ENCODE results near the gene DCLRE1B. TPM values are rescaled to one million over a fixed set of nuclear protein-coding genes. Genes with fewer than 3 reads are reported as not detected.

Gene DCLRE1B
- total RNA-seq (5.6 and 6.3 TPM in 2 replicates), polyA plus RNA-seq (3.4 and 5.5 TPM in 2 replicates)

DNA sequence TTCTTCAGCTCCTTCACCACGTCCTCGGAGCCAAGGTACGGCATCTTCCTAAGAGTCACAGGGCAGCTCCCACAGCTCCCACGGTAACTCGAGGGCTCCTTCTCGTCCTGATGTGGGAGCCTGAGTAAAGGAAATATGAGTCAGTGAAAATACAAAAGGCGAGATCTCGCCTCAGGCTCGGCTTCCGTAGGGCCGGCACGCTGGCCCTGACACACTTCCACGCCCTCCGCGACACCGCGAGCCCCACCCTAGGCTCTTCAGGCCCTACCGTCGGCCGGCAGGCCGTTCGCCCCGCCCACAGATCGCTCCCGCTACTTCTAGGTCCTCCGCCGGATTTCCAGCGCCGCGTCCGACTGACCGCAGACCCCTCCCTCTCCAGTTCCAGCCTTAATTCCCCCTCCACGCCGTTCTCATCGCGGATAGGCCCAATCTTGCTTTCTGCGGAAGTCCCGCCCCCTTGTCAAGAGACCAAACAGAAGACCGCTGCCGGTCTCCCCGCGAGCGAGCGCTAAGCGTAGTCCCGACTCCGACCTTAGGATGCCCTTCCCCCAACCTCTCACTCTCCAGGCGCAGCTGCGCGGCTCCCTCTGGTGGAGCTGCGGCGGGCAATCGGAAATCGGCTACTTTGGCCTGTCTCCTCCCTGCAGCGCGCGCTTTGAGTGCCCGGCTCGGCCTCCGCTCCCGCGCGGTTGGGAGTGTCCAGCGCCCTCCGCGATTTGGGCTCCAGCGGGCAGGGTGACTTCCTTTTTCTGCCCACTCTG lies at the start of gene DCLRE1B, which contains the start of gene AP4B1:
Gene DCLRE1B (plus strand): TSS at position 653 of the 761 bp plus-strand sequence. CDS start 261 bp downstream, outside the sequence.
Gene AP4B1 (minus strand): TSS at position 126 of the 761 bp plus-strand sequence. CDS start 82 bp downstream, at position 44.
- Histone ChIP-seq H3K9me3 (ENCODE audit: low read depth) (no peaks in the 10 kb centered on the region), H3K27ac (peak within 1 kb of the TSS; percentile 60), H3K36me3 (peaks cover 5% of the 10 kb centered on the region), H3K4me3 (peak within 1 kb of the TSS; percentile 93), H3K4me1 (ENCODE audit: low read depth) (peaks cover 3% of the 10 kb centered on the region), H3K27me3 (no peaks in the 10 kb centered on the region)
- peak; percentile 100 for DNase-seq (ENCODE audit: low read depth in 1 of 2, low spot score in 1 of 2)
- TF ChIP-seq, protein P1, sequence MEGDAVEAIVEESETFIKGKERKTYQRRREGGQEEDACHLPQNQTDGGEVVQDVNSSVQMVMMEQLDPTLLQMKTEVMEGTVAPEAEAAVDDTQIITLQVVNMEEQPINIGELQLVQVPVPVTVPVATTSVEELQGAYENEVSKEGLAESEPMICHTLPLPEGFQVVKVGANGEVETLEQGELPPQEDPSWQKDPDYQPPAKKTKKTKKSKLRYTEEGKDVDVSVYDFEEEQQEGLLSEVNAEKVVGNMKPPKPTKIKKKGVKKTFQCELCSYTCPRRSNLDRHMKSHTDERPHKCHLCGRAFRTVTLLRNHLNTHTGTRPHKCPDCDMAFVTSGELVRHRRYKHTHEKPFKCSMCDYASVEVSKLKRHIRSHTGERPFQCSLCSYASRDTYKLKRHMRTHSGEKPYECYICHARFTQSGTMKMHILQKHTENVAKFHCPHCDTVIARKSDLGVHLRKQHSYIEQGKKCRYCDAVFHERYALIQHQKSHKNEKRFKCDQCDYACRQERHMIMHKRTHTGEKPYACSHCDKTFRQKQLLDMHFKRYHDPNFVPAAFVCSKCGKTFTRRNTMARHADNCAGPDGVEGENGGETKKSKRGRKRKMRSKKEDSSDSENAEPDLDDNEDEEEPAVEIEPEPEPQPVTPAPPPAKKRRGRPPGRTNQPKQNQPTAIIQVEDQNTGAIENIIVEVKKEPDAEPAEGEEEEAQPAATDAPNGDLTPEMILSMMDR (IDR thresholded peaks at IDR 0.05; ENCODE audit: low read depth, low read length) = peak; percentile 65

DNA sequence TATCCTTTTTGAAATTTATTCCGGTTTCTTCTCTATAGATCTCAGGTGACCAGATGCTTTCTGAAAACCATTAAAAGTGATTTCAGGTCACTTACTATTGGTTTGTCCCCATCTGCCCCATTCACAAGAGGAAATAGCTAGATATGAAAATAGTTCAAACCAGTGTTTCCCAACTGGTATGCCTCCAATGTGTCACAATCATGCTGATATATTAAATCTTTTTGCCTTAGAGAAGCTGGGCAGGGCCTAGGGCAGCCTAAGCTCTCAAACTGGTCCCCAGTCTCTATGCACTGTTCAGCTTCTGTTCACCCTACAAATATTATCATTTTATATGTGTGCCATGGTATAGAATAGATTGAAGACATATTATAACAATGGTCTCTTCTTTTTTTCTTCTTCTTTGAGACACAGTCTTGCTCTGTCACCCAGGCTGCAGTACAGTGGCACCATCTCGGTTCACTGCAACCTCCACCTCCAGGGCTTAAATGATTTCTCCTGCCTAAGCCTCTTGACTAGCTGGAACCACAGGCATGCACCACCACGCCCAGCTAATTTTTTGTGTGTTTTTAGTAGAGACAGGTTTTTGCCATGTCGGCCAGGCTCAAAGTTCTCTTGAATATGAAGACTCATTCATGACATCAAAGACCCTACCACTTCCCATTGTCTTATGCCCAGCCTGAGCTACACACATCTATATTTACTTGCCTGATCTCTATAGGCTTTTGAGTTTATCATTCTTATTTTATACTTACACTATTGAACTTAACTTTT lies 49.3 kb upstream of the DCLRE1B start:
- TF ChIP-seq, protein P1 (IDR thresholded peaks at IDR 0.05; ENCODE audit: low read depth, low read length) = no peak

GRCh38 chr1:113856401-113856790 lies 48.7 kb upstream of the DCLRE1B start:
- no peaks in the 10 kb centered on the region for H3K9me3 ChIP-seq (ENCODE audit: low read depth)
- DNase-seq (ENCODE audit: low read depth in 1 of 2, low spot score in 1 of 2) = no peak
- no peaks in the 10 kb centered on the region for H3K27me3 ChIP-seq
- TF ChIP-seq, protein P1 (IDR thresholded peaks at IDR 0.05; ENCODE audit: low read depth, low read length) = no peak
- H3K4me3 ChIP-seq = no peak overlapping the region
- H3K27ac ChIP-seq = no peak overlapping the region
- H3K4me1 ChIP-seq (ENCODE audit: low read depth) = no peaks in the 10 kb centered on the region
- no peaks in the 10 kb centered on the region for H3K36me3 ChIP-seq

More for the DNA sequence above, 49.3 kb upstream of the DCLRE1B start:
- H3K36me3 ChIP-seq = no peaks in the 10 kb centered on the region
- no peaks in the 10 kb centered on the region for H3K27me3 ChIP-seq
- H3K4me3 ChIP-seq = no peak overlapping the region
- no peak overlapping the region for H3K27ac ChIP-seq
- DNase-seq (ENCODE audit: low read depth in 1 of 2, low spot score in 1 of 2) = peak in 1 of 2 donors; percentile 35
- no peaks in the 10 kb centered on the region for H3K4me1 ChIP-seq (ENCODE audit: low read depth)
- H3K9me3 ChIP-seq (ENCODE audit: low read depth) = no peaks in the 10 kb centered on the region

DNA sequence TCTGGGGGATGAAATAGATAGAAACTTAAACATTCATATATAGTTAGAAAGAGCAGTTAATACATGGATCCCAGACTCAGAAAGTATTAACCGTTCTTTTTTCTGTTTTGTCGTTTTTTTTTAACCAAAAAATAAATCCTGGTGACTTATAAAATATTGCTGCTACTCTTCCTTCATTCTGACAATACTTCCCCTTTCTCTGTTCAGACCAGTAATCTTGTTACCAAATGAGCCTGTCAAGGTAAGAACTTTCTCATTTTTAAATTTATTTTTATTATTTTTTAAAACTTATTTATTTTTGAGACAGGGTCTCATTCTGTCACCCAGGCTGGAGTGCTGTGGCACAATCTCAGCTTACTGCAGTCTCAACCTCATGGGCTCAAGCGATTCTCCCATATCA lies 47.4 kb upstream of the DCLRE1B start:
- no peaks in the 10 kb centered on the region for H3K27me3 ChIP-seq
- H3K4me3 ChIP-seq = no peak overlapping the region
- no peak for DNase-seq (ENCODE audit: low read depth in 1 of 2, low spot score in 1 of 2)
- TF ChIP-seq, protein P1 (IDR thresholded peaks at IDR 0.05; ENCODE audit: low read depth, low read length) = no peak
- H3K36me3 ChIP-seq = no peaks in the 10 kb centered on the region
- H3K9me3 ChIP-seq (ENCODE audit: low read depth) = no peaks in the 10 kb centered on the region
- H3K4me1 ChIP-seq (ENCODE audit: low read depth) = no peaks in the 10 kb centered on the region
- no peak overlapping the region for H3K27ac ChIP-seq

DNA sequence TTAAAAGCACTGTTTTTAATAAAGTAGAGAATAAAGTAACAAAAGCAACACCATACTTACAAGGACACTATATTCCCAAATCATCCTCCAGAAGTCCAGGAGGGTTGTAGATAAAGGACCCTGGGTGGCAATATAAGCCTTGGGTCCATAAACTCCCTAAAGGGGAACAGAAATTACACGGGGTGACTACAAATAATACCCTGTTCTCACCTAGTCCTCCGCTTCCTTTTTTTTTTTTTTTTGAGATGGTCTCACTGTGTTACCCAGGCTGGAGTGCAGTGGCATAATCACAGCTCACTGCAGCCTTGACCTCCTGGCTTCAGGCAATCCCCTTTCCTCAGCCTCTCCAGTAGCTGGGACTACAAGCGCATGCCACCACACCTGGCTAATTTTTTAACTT lies 46.7 kb upstream of the DCLRE1B start:
- DNase-seq (ENCODE audit: low read depth in 1 of 2, low spot score in 1 of 2) = no peak
- Histone ChIP-seq H3K27me3 (no peaks in the 10 kb centered on the region), H3K9me3 (ENCODE audit: low read depth) (no peaks in the 10 kb centered on the region), H3K4me1 (ENCODE audit: low read depth) (no peaks in the 10 kb centered on the region), H3K4me3 (no peak overlapping the region), H3K27ac (no peak overlapping the region), H3K36me3 (no peaks in the 10 kb centered on the region)
- TF ChIP-seq, protein P1 (IDR thresholded peaks at IDR 0.05; ENCODE audit: low read depth, low read length) = no peak
